COLO668 (cell line): ENCODE results near the gene PRSS48.

Source experiments
- DNase-seq: peaks from one replicate; lab custom pipeline; 2025; ENCODE audit not compliant: unreplicated experiment; lab: John Stamatoyannopoulos, UW

Gene PRSS48

GRCh38 chr4:151316645-151317044 lies 39.7 kb downstream of the PRSS48 start:
- no peak for DNase-seq

GRCh38 chr4:151318307-151319006 lies 41.5 kb downstream of the PRSS48 start:
- DNase-seq: no peak

- no peak for DNase-seq
Observed at GRCh38 chr4:151319490-151319889, 42.5 kb downstream of the PRSS48 start.

GRCh38 chr4:151321586-151321985 lies 44.6 kb downstream of the PRSS48 start:
- DNase-seq: no peak

- peak; percentile 7 for DNase-seq
Observed at GRCh38 chr4:151322161-151322560, 45.2 kb downstream of the PRSS48 start.

GRCh38 chr4:151322570-151322969 lies 45.6 kb downstream of the PRSS48 start:
- DNase-seq: no peak

GRCh38 chr4:151323667-151324066 lies 46.7 kb downstream of the PRSS48 start:
- DNase-seq: no peak

GRCh38 chr4:151324124-151324751 lies 47.3 kb downstream of the PRSS48 start:
- no peak for DNase-seq

GRCh38 chr4:151324752-151325110 lies 47.8 kb downstream of the PRSS48 start:
- DNase-seq: peak; percentile 58

- DNase-seq: peak; percentile 80
Observed at GRCh38 chr4:151325111-151325948, 48.4 kb downstream of the PRSS48 start, which contains the start of gene SH3D19. TSS of gene SH3D19 (minus strand) at chr4:151325605. CDS start at chr4:151325352, 253 bp downstream.

- no peak for DNase-seq
Observed at GRCh38 chr4:151325949-151326246, 48.9 kb downstream of the PRSS48 start.

- no peak for DNase-seq
Observed at GRCh38 chr4:151329217-151330007, 52.5 kb downstream of the PRSS48 start.

GRCh38 chr4:151331276-151332042 lies 54.5 kb downstream of the PRSS48 start:
- DNase-seq: no peak

- no peak for DNase-seq
Observed at GRCh38 chr4:151339467-151339866, 62.5 kb downstream of the PRSS48 start.

- no peak for DNase-seq
Observed at GRCh38 chr4:151340751-151341385, 63.9 kb downstream of the PRSS48 start.
